GM23338 (cell line): ENCODE results near the gene PTPRH. TPM values are rescaled to one million over a fixed set of nuclear protein-coding genes. Genes with fewer than 3 reads are reported as not detected.

Source experiments
- ATAC-seq: fragments of 200-7000 bp; cut with Tn5 transposase; 3 replicates; pipeline ENCODE4 v1.9.1; 2020
- DNase-seq: peaks from one replicate; pipeline ENCODE4 v3.0.0-alpha.2; 2015; ENCODE audit warnings: low spot score
- H2AFZ ChIP-seq: fragments of 200-600 bp; sonication (generic); 2 replicates; pipeline ENCODE4 v1.8.0; 2016; ENCODE audit warnings: antibody characterized with exemption, mild to moderate bottlenecking, moderate library complexity
- H3F3A ChIP-seq: fragments of 200-600 bp; sonication (generic); replicated peaks from 2 replicates; pipeline ENCODE4 v1.8.0; 2017; ENCODE audit warnings: antibody characterized with exemption, mixed run types, low read depth
- H3K27ac ChIP-seq: fragments of 200-600 bp; sonication (generic); 2 replicates; pipeline ENCODE4 v1.6.1; 2016; ENCODE audit warnings: low read depth
- H3K27me3 ChIP-seq: fragments of 200-600 bp; sonication (generic); 2 replicates; pipeline ENCODE4 v1.8.0; 2016; ENCODE audit warnings: mild to moderate bottlenecking, mixed run types, moderate library complexity; ENCODE audit not compliant: insufficient read depth
- H3K36me3 ChIP-seq: fragments of 200-600 bp; sonication (generic); 2 replicates; pipeline ENCODE4 v1.8.0; 2016; ENCODE audit warnings: mild to moderate bottlenecking; ENCODE audit not compliant: insufficient read depth
- H3K4me1 ChIP-seq: fragments of 200-600 bp; sonication (generic); 2 replicates; pipeline ENCODE4 v1.8.0; 2016; ENCODE audit warnings: mild to moderate bottlenecking, moderate library complexity; ENCODE audit not compliant: insufficient read depth
- H3K4me2 ChIP-seq: fragments of 200-600 bp; sonication (generic); 2 replicates; pipeline ENCODE4 v1.7.1; 2017; ENCODE audit warnings: mixed run types
- H3K4me3 ChIP-seq: fragments of 200-600 bp; sonication (generic); 2 replicates; pipeline ENCODE4 v1.6.1; 2016; ENCODE audit warnings: mixed run types
- H3K79me2 ChIP-seq: fragments of 200-600 bp; sonication (generic); replicated peaks from 2 replicates; pipeline ENCODE4 v1.8.0; 2017; ENCODE audit warnings: mild to moderate bottlenecking; ENCODE audit not compliant: insufficient read depth
- H3K9me2 ChIP-seq: fragments of 200-600 bp; sonication (generic); 2 replicates; pipeline ENCODE4 v1.8.0; 2017; ENCODE audit not compliant: insufficient read depth
- H4K20me1 ChIP-seq: fragments of 200-600 bp; sonication (generic); replicated peaks from 2 replicates; pipeline ENCODE4 v1.8.0; 2017; ENCODE audit warnings: mild to moderate bottlenecking; ENCODE audit not compliant: insufficient read depth
- H3K27ac Mint-ChIP-seq: 2 replicates; pipeline ENCODE4 v1.8.0; 2020; ENCODE audit warnings: inconsistent platforms, mild to moderate bottlenecking, moderate library complexity, mixed read lengths
- H3K27me3 Mint-ChIP-seq: 3 replicates; pipeline ENCODE4 v1.8.0; 2022; ENCODE audit warnings: low read depth, mild to moderate bottlenecking, moderate library complexity, mixed read lengths, inconsistent platforms; ENCODE audit not compliant: insufficient read depth, poor library complexity
- H3K36me3 Mint-ChIP-seq: 3 replicates; pipeline ENCODE4 v1.8.0; 2021; ENCODE audit warnings: low read depth, mild to moderate bottlenecking, inconsistent platforms, moderate library complexity, mixed read lengths
- H3K4me1 Mint-ChIP-seq: 3 replicates; pipeline ENCODE4 v1.8.0; 2020; ENCODE audit warnings: mild to moderate bottlenecking, inconsistent platforms, mixed read lengths
- H3K4me3 Mint-ChIP-seq: 3 replicates; pipeline ENCODE4 v1.8.0; 2021; ENCODE audit warnings: moderate library complexity, mild to moderate bottlenecking, inconsistent platforms, mixed read lengths
- H3K9me3 Mint-ChIP-seq: 3 replicates; pipeline ENCODE4 v1.8.0; 2020; ENCODE audit warnings: moderate library complexity, mild to moderate bottlenecking, inconsistent platforms, mixed read lengths
- CREB1 ChIP-seq: fragments of 250-450 bp; sonication (Bioruptor Pico); IDR thresholded peaks from 2 replicates; pipeline ENCODE4 v1.5.0; 2020; ENCODE audit warnings: low read depth, mild to moderate bottlenecking, moderate library complexity
- CTCF ChIP-seq, 2 experiments: fragments of 200-600 bp in 1 of 2; sonication (generic) in 1 of 2; conservative IDR thresholded peaks; 2 replicates each; pipeline versions ENCODE4 v1.5.1 to v1.6.1; 2016 to 2017; ENCODE audit warnings: antibody characterized with exemption in 2 of 2, low read depth in 2 of 2, mild to moderate bottlenecking in 2 of 2, moderate library complexity in 1 of 2
- ETS1 ChIP-seq: IDR thresholded peaks from 2 replicates; pipeline ENCODE4 v1.6.1; 2016; ENCODE audit warnings: antibody characterized with exemption
- EZH2 ChIP-seq: fragments of 200-600 bp; sonication (generic); IDR thresholded peaks from one replicate; pipeline ENCODE4 v1.8.0; 2017; ENCODE audit warnings: antibody characterized with exemption, mild to moderate bottlenecking, low read depth; ENCODE audit not compliant: unreplicated experiment
- EZH2phosphoT487 ChIP-seq: fragments of 200-600 bp; sonication (generic); IDR thresholded peaks from one replicate; pipeline ENCODE4 v1.8.1; 2018; ENCODE audit warnings: antibody characterized with exemption; ENCODE audit not compliant: unreplicated experiment
- JUNB ChIP-seq: IDR thresholded peaks from one replicate; pipeline ENCODE4 v1.6.1; 2016; ENCODE audit warnings: antibody characterized with exemption; ENCODE audit not compliant: unreplicated experiment
- NANOG ChIP-seq: IDR thresholded peaks from 2 replicates; pipeline ENCODE4 v1.6.1; 2016; ENCODE audit warnings: antibody characterized with exemption, borderline replicate concordance
- POLR2AphosphoS5 ChIP-seq: IDR thresholded peaks from 2 replicates; pipeline ENCODE4 v1.6.1; 2016; ENCODE audit warnings: antibody characterized with exemption, low read depth
- REST ChIP-seq: IDR thresholded peaks from one replicate; pipeline ENCODE4 v1.6.1; 2018; ENCODE audit warnings: antibody characterized with exemption; ENCODE audit not compliant: unreplicated experiment
- STAT1 ChIP-seq: IDR thresholded peaks from one replicate; pipeline ENCODE4 v1.6.1; 2016; ENCODE audit warnings: antibody characterized with exemption; ENCODE audit not compliant: unreplicated experiment
- ZNF114 ChIP-seq: fragments of 250-450 bp; sonication (Bioruptor Pico); IDR thresholded peaks from 2 replicates; pipeline ENCODE4 v1.5.0; 2020; ENCODE audit warnings: mild to moderate bottlenecking, moderate library complexity
- ZNF331 ChIP-seq: fragments of 250-450 bp; sonication (Bioruptor Pico); IDR thresholded peaks from 2 replicates; pipeline ENCODE4 v1.5.0; 2020; ENCODE audit warnings: low read depth, mild to moderate bottlenecking, moderate library complexity
- ZNF462 ChIP-seq: fragments of 250-450 bp; sonication (Bioruptor Pico); IDR thresholded peaks from 2 replicates; pipeline ENCODE4 v1.5.0; 2020; ENCODE audit warnings: mild to moderate bottlenecking, moderate library complexity
- polyA plus RNA-seq: library from polyadenylated mRNA; unstranded; fragments of >200 nt; fragmentation: Nextera tagmentation; extraction: Ambion mirVana; gene quantifications from 2 replicates; pipeline ENCODE4 v1.2.1, GENCODE V29; 2016
- total RNA-seq: library from RNA; depleted of rRNA; stranded (reverse); fragments of >200 nt; shearing (Covaris generic); gene quantifications from 2 replicates; pipeline ENCODE4 v1.2.3, GENCODE V29; 2014

PTPRH gene
- total and polyA plus RNA-seq, 2 experiments from 2014 or later = 0.16 to 2.1 TPM

- H3K4me3 Mint-ChIP-seq = no peak overlapping the region
- Histone ChIP-seq H3K36me3 (no peaks in the 10 kb centered on the region), H3K79me2 (no peaks in the 10 kb centered on the region), H3K4me3 (no peak overlapping the region), H3F3A (no peaks in the 10 kb centered on the region), H3K27ac (no peak overlapping the region), H3K9me2 (no peaks in the 10 kb centered on the region), H3K27me3 (no peaks in the 10 kb centered on the region), H4K20me1 (no peaks in the 10 kb centered on the region), H3K4me2 (no peak overlapping the region), H3K4me1 (no peaks in the 10 kb centered on the region), H2AFZ (no peak overlapping the region)
- H3K4me1 Mint-ChIP-seq = no peaks in the 10 kb centered on the region
- DNase-seq = no peak
- no peak overlapping the region for H3K27ac Mint-ChIP-seq
- H3K27me3 Mint-ChIP-seq = peaks cover 11% of the 10 kb centered on the region
- H3K36me3 Mint-ChIP-seq = no peaks in the 10 kb centered on the region
- ATAC-seq = no peak
- no peaks in the 10 kb centered on the region for H3K9me3 Mint-ChIP-seq
- TF ChIP-seq ZNF462 (no peak), ETS1 (no peak), CREB1 (CRISPR knock-in tag) (no peak), ZNF114 (no peak), ZNF331 (CRISPR knock-in tag) (no peak), STAT1 (no peak), EZH2phosphoT487 (no peak), JUNB (no peak), EZH2 (no peak), POLR2AphosphoS5 (no peak), CTCF (conservative IDR thresholded peaks at IDR 0.05; ENCODE audit: low read depth in 2 of 2) (no peak), NANOG (no peak), REST (no peak)
Measured at GRCh38 chr19:55188625-55189024, 20.7 kb downstream of the PTPRH start.
